Duodenal mucosa (tissue), 2 donors: Measurements from ENCODE around the gene SMIM24.
A peak's percentile ranks its signal among the peaks of the same experiment; 100 is the strongest.
"Not testable (repeated sequence)": the region's sequence is repeated elsewhere in the genome, so short reads cannot be mapped to it uniquely, and the experiment has no call there.

Experiments used
- H3K27ac ChIP-seq: one replicate; pipeline ENCODE4 v1.7.0; 2013; ENCODE audit warnings: low read depth, low read length
- H3K27me3 ChIP-seq, 2 donors: one replicate each; pipeline ENCODE4 v1.7.0; 2013; ENCODE audit warnings: low read length in 2 of 2, control low read depth in 1 of 2; ENCODE audit not compliant: insufficient read depth in 2 of 2, control insufficient read depth in 1 of 2
- H3K36me3 ChIP-seq, 2 donors: one replicate each; pipeline ENCODE4 v1.7.0; 2013; ENCODE audit warnings: low read length in 2 of 2, control low read depth in 1 of 2; ENCODE audit not compliant: insufficient read depth in 2 of 2, control insufficient read depth in 1 of 2
- H3K4me1 ChIP-seq, 2 donors: one replicate each; pipeline ENCODE4 v1.7.0; 2013; ENCODE audit warnings: low read length in 2 of 2, control low read depth in 1 of 2; ENCODE audit not compliant: insufficient read depth in 2 of 2, control insufficient read depth in 1 of 2
- H3K4me3 ChIP-seq, 2 donors: one replicate each; pipeline ENCODE4 v1.7.0; 2013; ENCODE audit warnings: low read length in 2 of 2, low read depth in 1 of 2
- H3K9ac ChIP-seq, 2 donors: one replicate each; pipeline ENCODE4 v1.7.0; 2013; ENCODE audit warnings: low read length in 2 of 2, low read depth in 1 of 2
- H3K9me3 ChIP-seq, 2 donors: one replicate each; pipeline ENCODE4 v1.7.0; 2013; ENCODE audit warnings: low read length in 2 of 2, control low read depth in 1 of 2; ENCODE audit not compliant: control insufficient read depth in 1 of 2

Gene SMIM24

DNA sequence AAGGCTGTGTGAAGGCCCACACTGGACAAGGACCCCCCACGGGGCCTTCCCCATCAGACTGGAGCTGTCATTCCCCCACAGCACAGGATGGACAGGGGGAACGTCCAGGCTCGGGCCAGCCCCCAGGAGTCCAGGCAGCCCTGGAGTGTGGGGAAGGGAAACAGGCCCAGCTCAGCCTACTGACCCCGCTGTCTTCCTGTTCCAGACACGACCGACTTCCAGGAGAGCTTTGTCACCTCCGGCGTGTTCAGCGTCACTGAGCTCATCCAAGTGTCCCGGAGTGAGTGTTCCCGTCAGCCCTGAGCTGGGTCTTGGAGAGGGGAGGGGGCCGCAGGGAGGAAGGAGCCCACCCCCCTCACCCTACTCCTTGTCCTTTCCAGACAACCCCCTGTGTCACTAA, 47.0 kb downstream of the SMIM24 start:
- Histone ChIP-seq H3K9ac (no peak overlapping the region), H3K27ac (peak overlapping the region; percentile 20), H3K4me3 (no peak overlapping the region), H3K36me3 (peaks cover 9 to 17% of the 10 kb centered on the region in 2 donors), H3K4me1 (peaks cover 6 to 10% of the 10 kb centered on the region in 2 donors), H3K9me3 (no peaks in the 10 kb centered on the region), H3K27me3 (no peaks in the 10 kb centered on the region)

GRCh38 chr19:3431760-3432397, 48.4 kb downstream of the SMIM24 start:
- H3K27ac ChIP-seq: no peak overlapping the region
- peaks cover 6 to 10% of the 10 kb centered on the region in 2 donors for H3K4me1 ChIP-seq
- H3K9me3 ChIP-seq: no peaks in the 10 kb centered on the region
- no peak overlapping the region for H3K4me3 ChIP-seq
- no peak overlapping the region for H3K9ac ChIP-seq
- H3K36me3 ChIP-seq: peaks cover 9 to 16% of the 10 kb centered on the region in 2 donors
- no peaks in the 10 kb centered on the region for H3K27me3 ChIP-seq

DNA sequence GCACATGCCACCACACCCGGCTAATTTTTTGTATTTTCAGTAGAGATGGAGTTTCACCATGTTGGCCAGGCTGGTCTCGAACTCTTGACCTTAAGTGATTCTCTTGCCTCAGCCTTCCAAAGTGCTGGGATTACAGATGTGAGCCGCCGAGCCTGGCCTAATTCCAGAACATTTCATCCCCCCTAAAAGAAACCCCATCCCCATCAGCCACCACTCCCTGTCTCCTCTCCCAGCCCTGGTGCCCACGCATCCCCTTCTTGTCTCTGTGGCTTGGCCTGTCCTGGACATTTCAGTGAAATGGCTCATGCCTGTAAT, 50.0 kb downstream of the SMIM24 start:
- not testable (repeated sequence) for H3K9me3 ChIP-seq, H3K9ac ChIP-seq, H3K27ac ChIP-seq, H3K4me3 ChIP-seq, H3K4me1 ChIP-seq, H3K27me3 ChIP-seq
- peaks cover 9 to 18% of the 10 kb centered on the region in 2 donors for H3K36me3 ChIP-seq

DNA sequence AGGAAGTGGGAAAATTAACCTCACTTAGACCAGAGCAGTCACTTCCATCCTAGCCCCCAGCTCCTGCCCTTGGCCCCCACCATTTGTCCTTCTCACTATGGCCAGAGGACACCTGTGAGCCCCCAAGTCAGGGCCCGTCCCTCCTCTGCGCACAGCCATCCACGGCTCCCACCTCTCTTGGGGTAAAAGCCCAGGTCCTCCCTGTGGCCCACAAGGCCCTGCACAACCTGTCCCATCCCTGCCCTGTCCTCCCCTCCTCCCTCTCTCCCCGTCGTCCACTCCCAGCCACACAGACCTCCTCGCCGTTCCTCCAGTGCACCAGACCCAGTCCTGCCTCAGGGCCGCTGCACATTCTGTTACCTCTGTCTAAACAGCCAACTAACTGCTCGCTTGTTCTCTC, 53.9 kb downstream of the SMIM24 start:
- Histone ChIP-seq H3K36me3 (peaks cover 0 to 5% of the 10 kb centered on the region in 2 donors), H3K9me3 (no peaks in the 10 kb centered on the region), H3K9ac (no peak overlapping the region), H3K4me3 (no peak overlapping the region), H3K27ac (no peak overlapping the region), H3K4me1 (no peaks in the 10 kb centered on the region), H3K27me3 (no peaks in the 10 kb centered on the region)
